ENCODE measurements around the gene YPEL2.
A peak's percentile ranks its signal among the peaks of the same experiment; 100 is the strongest.

Gene YPEL2

GRCh38 chr17:59415397-59415796 is 83.9 kb downstream of the YPEL2 start:
- Mint-ChIP-seq H3K4me1 (peaks cover 16% of the 10 kb centered on the region), H3K36me3 (no peaks in the 10 kb centered on the region)

GRCh38 chr17:59416184-59416583 is 84.7 kb downstream of the YPEL2 start:
- no peak for ATAC-seq
- Mint-ChIP-seq H3K4me3 (no peak overlapping the region), H3K27me3 (no peaks in the 10 kb centered on the region), H3K4me1 (peaks cover 16% of the 10 kb centered on the region), H3K27ac (no peak overlapping the region), H3K9me3 (no peaks in the 10 kb centered on the region), H3K36me3 (no peaks in the 10 kb centered on the region)

More at GRCh38 chr17:59415397-59415796, 83.9 kb downstream of the YPEL2 start:
- Mint-ChIP-seq H3K27ac (no peak overlapping the region), H3K27me3 (no peaks in the 10 kb centered on the region), H3K4me3 (no peak overlapping the region), H3K9me3 (no peaks in the 10 kb centered on the region)
- no peak for ATAC-seq

GRCh38 chr17:59417452-59417851 is 86.0 kb downstream of the YPEL2 start:
- peak overlapping the region; percentile 8 for H3K27ac Mint-ChIP-seq
- no peaks in the 10 kb centered on the region for H3K27me3 Mint-ChIP-seq
- no peaks in the 10 kb centered on the region for H3K9me3 Mint-ChIP-seq
- H3K4me1 Mint-ChIP-seq, result peaks cover 16% of the 10 kb centered on the region
- ATAC-seq, result no peak
- H3K4me3 Mint-ChIP-seq, result no peak overlapping the region
- H3K36me3 Mint-ChIP-seq, result no peaks in the 10 kb centered on the region

DNA sequence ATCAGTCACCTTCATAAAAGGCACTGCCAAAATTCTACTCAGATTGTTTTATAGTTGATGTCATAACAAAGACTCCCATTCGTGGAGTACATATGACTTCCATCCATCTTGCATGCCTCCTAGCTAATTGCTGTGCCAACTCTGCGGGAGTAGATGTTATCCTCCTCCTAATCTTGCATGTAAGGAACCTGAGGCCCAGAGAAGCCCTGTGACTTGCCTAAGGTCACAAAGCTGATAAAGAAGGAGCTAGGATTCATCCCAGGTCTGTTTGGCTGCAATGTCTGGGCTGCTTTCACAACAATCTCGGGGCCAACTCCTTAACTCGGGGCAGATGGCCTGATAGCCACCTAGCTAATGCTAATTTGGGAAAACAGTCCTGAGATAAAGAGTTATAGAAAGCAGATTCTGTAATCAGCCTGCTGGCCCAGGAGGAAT is 87.3 kb downstream of the YPEL2 start:
- Mint-ChIP-seq H3K36me3 (no peaks in the 10 kb centered on the region), H3K9me3 (no peaks in the 10 kb centered on the region), H3K27ac (no peak overlapping the region), H3K27me3 (no peaks in the 10 kb centered on the region), H3K4me1 (peaks cover 8% of the 10 kb centered on the region), H3K4me3 (no peak overlapping the region)
- no peak for ATAC-seq

- H3K4me1 Mint-ChIP-seq, result no peaks in the 10 kb centered on the region
- H3K9me3 Mint-ChIP-seq, result no peaks in the 10 kb centered on the region
- no peak for ATAC-seq
- no peak overlapping the region for H3K4me3 Mint-ChIP-seq
- no peaks in the 10 kb centered on the region for H3K27me3 Mint-ChIP-seq
- no peaks in the 10 kb centered on the region for H3K36me3 Mint-ChIP-seq
- H3K27ac Mint-ChIP-seq, result no peak overlapping the region
Measured at GRCh38 chr17:59420901-59421300, 89.4 kb downstream of the YPEL2 start.

GRCh38 chr17:59421722-59422121 is 90.3 kb downstream of the YPEL2 start:
- Mint-ChIP-seq H3K27ac (no peak overlapping the region), H3K4me3 (no peak overlapping the region)
- no peak for ATAC-seq

GRCh38 chr17:59423137-59423724 is 91.8 kb downstream of the YPEL2 start:
- Mint-ChIP-seq H3K27ac (no peak overlapping the region), H3K4me1 (no peaks in the 10 kb centered on the region), H3K27me3 (no peaks in the 10 kb centered on the region), H3K4me3 (no peak overlapping the region), H3K36me3 (no peaks in the 10 kb centered on the region), H3K9me3 (no peaks in the 10 kb centered on the region)
- ATAC-seq, result no peak

More at GRCh38 chr17:59421722-59422121, 90.3 kb downstream of the YPEL2 start:
- H3K27me3 Mint-ChIP-seq, result no peaks in the 10 kb centered on the region
- H3K9me3 Mint-ChIP-seq, result no peaks in the 10 kb centered on the region
- H3K4me1 Mint-ChIP-seq, result no peaks in the 10 kb centered on the region
- H3K36me3 Mint-ChIP-seq, result no peaks in the 10 kb centered on the region

- no peak for ATAC-seq
- H3K27me3 Mint-ChIP-seq, result no peaks in the 10 kb centered on the region
- no peaks in the 10 kb centered on the region for H3K4me1 Mint-ChIP-seq
- H3K9me3 Mint-ChIP-seq, result no peaks in the 10 kb centered on the region
- H3K4me3 Mint-ChIP-seq, result no peak overlapping the region
- H3K36me3 Mint-ChIP-seq, result no peaks in the 10 kb centered on the region
- no peak overlapping the region for H3K27ac Mint-ChIP-seq
Measured at GRCh38 chr17:59423903-59424302, 92.4 kb downstream of the YPEL2 start.

GRCh38 chr17:59424331-59424730 is 92.9 kb downstream of the YPEL2 start:
- H3K36me3 Mint-ChIP-seq, result no peaks in the 10 kb centered on the region
- H3K4me3 Mint-ChIP-seq, result no peak overlapping the region
- no peaks in the 10 kb centered on the region for H3K27me3 Mint-ChIP-seq
- ATAC-seq, result no peak
- no peak overlapping the region for H3K27ac Mint-ChIP-seq
- no peaks in the 10 kb centered on the region for H3K9me3 Mint-ChIP-seq
- H3K4me1 Mint-ChIP-seq, result no peaks in the 10 kb centered on the region

GRCh38 chr17:59425085-59425931 is 93.9 kb downstream of the YPEL2 start:
- Mint-ChIP-seq H3K4me1 (no peaks in the 10 kb centered on the region), H3K36me3 (no peaks in the 10 kb centered on the region), H3K4me3 (no peak overlapping the region), H3K27ac (no peak overlapping the region), H3K27me3 (no peaks in the 10 kb centered on the region), H3K9me3 (no peaks in the 10 kb centered on the region)
- ATAC-seq, result no peak

DNA sequence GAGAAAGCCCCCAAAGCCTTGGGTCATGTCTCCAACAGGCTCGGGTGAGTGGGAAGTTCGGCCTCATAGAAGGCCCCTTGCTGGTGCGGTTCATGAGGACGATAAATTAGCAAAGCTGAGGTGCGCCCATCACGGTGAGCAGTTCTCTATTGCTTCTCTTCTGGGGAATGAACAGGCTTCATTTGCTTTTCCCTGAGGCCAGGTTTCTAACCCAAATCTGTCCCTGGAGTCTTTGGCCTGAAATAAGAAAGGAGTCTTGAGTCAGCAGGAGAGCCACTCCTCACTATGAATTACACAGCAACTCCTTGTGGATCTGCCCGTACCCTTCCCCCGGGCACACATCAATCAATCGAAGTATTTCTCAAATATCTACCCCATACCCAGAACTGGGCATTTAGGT is 94.6 kb downstream of the YPEL2 start:
- Mint-ChIP-seq H3K27ac (no peak overlapping the region), H3K36me3 (no peaks in the 10 kb centered on the region), H3K4me3 (no peak overlapping the region), H3K4me1 (no peaks in the 10 kb centered on the region), H3K27me3 (no peaks in the 10 kb centered on the region), H3K9me3 (no peaks in the 10 kb centered on the region)
- no peak for ATAC-seq

- Mint-ChIP-seq H3K4me3 (no peak overlapping the region), H3K36me3 (no peaks in the 10 kb centered on the region), H3K9me3 (peaks cover 5% of the 10 kb centered on the region), H3K27me3 (no peaks in the 10 kb centered on the region), H3K4me1 (no peaks in the 10 kb centered on the region), H3K27ac (no peak overlapping the region)
- no peak for ATAC-seq
Measured at GRCh38 chr17:59427425-59427921, 96.0 kb downstream of the YPEL2 start.

DNA sequence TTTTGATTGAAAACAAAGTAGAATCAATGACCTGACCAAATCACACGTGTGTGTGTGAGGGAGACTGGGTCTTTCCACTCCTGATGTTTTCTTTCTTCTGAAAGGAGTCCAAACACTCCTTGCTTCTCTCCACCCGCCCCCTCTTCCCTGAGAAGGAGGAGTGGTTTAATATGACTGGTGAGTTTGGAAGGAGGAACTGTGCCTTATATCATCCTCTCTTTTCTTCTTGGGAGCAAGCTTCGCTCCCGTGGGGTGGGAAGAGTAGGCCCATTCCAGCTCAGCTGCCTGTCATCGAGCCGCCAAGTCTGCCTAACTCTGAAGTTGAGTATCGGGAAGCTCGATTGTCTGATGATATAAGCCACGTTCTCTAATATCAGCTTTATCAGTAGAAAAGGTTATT is 96.5 kb downstream of the YPEL2 start:
- Mint-ChIP-seq H3K4me1 (no peaks in the 10 kb centered on the region), H3K27me3 (no peaks in the 10 kb centered on the region), H3K4me3 (no peak overlapping the region), H3K27ac (no peak overlapping the region), H3K9me3 (peaks cover 9% of the 10 kb centered on the region), H3K36me3 (no peaks in the 10 kb centered on the region)
- no peak for ATAC-seq

DNA sequence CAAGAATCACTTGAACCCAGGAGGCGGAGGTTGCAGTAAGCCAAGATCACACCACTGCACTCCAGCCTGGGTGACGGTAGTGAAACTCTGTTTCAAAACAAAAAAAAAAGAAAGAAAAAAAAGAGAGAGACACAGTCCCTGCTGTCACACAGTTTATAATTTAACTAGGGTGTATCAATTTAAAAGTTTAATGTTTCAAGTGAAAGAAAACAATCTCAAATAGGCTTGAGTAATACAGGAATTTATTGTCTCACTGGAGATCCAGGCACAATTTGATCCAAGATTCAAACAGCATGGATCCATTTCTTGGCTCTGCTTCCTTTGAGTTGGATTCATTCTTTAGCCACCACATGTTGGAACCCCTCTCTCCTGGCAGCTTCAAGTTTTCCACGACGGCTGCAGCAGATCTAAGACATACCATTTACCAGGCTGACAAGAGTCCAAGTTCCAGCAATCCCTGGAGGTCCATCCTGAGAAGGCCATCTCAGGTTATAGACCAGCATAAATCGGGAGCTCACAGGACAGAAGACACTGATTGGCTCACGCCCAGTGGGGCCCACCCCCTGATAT is 97.5 kb downstream of the YPEL2 start:
- H3K27me3 Mint-ChIP-seq, result no peaks in the 10 kb centered on the region
- no peaks in the 10 kb centered on the region for H3K36me3 Mint-ChIP-seq
- peaks cover 9% of the 10 kb centered on the region for H3K9me3 Mint-ChIP-seq
- no peak overlapping the region for H3K27ac Mint-ChIP-seq
- no peaks in the 10 kb centered on the region for H3K4me1 Mint-ChIP-seq
- no peak overlapping the region for H3K4me3 Mint-ChIP-seq
- ATAC-seq, result no peak

DNA sequence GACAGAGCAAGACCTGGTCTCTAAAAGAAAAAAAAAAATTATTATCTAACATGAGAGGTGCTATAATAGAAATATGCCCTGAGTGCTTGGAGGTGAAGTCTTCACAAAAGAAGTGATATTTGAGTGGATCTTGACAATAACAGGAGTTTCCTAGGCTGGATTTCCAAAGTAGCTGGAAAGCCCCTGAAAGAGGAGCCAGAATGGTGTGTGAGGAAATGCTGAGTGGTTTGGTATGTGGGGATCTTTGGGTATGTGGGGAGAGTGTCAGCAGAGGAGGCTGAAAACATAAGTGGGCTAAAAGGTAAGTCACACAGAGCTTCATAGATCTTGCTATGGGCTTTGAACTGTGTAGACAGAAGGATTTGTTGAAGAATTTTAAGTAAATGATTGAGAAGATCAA is 100.1 kb downstream of the YPEL2 start:
- peaks cover 9% of the 10 kb centered on the region for H3K9me3 Mint-ChIP-seq
- H3K27me3 Mint-ChIP-seq, result no peaks in the 10 kb centered on the region
- ATAC-seq, result no peak
- H3K4me1 Mint-ChIP-seq, result peaks cover 8% of the 10 kb centered on the region
- H3K4me3 Mint-ChIP-seq, result no peak overlapping the region
- no peaks in the 10 kb centered on the region for H3K36me3 Mint-ChIP-seq
- H3K27ac Mint-ChIP-seq, result no peak overlapping the region

- peaks cover 9% of the 10 kb centered on the region for H3K9me3 Mint-ChIP-seq
- H3K4me1 Mint-ChIP-seq, result peaks cover 14% of the 10 kb centered on the region
- ATAC-seq, result no peak
- H3K27me3 Mint-ChIP-seq, result no peaks in the 10 kb centered on the region
- no peak overlapping the region for H3K4me3 Mint-ChIP-seq
- H3K27ac Mint-ChIP-seq, result no peak overlapping the region
- H3K36me3 Mint-ChIP-seq, result no peaks in the 10 kb centered on the region
Measured at GRCh38 chr17:59432657-59433056, 101.2 kb downstream of the YPEL2 start.

All from stimulated activated memory B cell treated with anti-CD40 and anti-IgM and Interleukin-4, amounts not matched to agents 10 μg/mL and 1 μg/mL and 100 μg/mL, for 72 hours (primary cell).